Ovary (tissue), 9 donors: ENCODE results near the gene SLC17A9. TPM values are rescaled to one million over a fixed set of nuclear protein-coding genes. Genes with fewer than 3 reads are reported as not detected.

Experiments used
- DNase-seq, 5 donors: peaks; one replicate each; pipeline ENCODE4 v3.0.0-alpha.2; 2019 to 2020
- H3K27ac ChIP-seq, 2 donors: fragments of 200-600 bp; one replicate each; pipeline versions ENCODE4 v1.5.1 to v1.8.0; 2019 to 2022
- H3K27me3 ChIP-seq: fragments of 200-600 bp; one replicate; pipeline ENCODE4 v1.8.0; 2022
- H3K36me3 ChIP-seq: fragments of 200-600 bp; sonication (generic); one replicate; pipeline ENCODE4 v1.5.1; 2019
- H3K4me1 ChIP-seq: one replicate; pipeline ENCODE4 v1.8.1; 2013; ENCODE audit warnings: mild to moderate bottlenecking, moderate library complexity; ENCODE audit not compliant: insufficient read depth
- H3K4me3 ChIP-seq: fragments of 200-600 bp; sonication (generic); one replicate; pipeline ENCODE4 v1.5.1; 2017
- H3K9me3 ChIP-seq, 2 donors: fragments of 200-600 bp in 1 of 2; sonication (generic) in 1 of 2; one replicate each; pipeline versions ENCODE4 v1.5.1 to v1.8.1; 2013 to 2019; ENCODE audit warnings: mild to moderate bottlenecking in 1 of 2, moderate library complexity in 1 of 2
- EP300 ChIP-seq: sonication (generic); formaldehyde crosslinking; IDR thresholded peaks from one replicate; pipeline ENCODE4 v1.6.1; 2017; ENCODE audit warnings: antibody characterized with exemption
- POLR2A ChIP-seq: fragments of 450-650 bp; IDR thresholded peaks from one replicate; pipeline ENCODE4 v1.6.1; 2017; ENCODE audit warnings: antibody characterized with exemption, mild to moderate bottlenecking, moderate library complexity
- WGBS, 3 donors: extraction: QIAGEN DNeasy Blood & Tissue Kit in 1 of 3; methylation state at CpG; one replicate each; pipeline versions ENCODE4 v1.1.5 to v1.1.7; 2013 to 2017; 5-methylcytosine and 5-hydroxymethylcytosine counted together
- intact Hi-C, 4 donors: fragments of 100-400 bp; cut with DNase I; formaldehyde crosslinking; loops; one replicate each; pipeline versions ENCODE4 v1.11.0 to v1.15.1; 2022 to 2023
- polyA plus RNA-seq, 2 donors: library from polyadenylated mRNA; stranded (reverse); fragments of 200-250 nt in 1 of 2; fragments of 350-450 nt in 1 of 2; fragmentation: Illumina TruSeq in 1 of 2; extraction: RNeasy Lipid Tissue Mini Kit (QIAGEN cat#74804) in 1 of 2; gene quantifications; one replicate each; pipeline ENCODE4 v1.2.3, GENCODE V29; 2013 to 2014
- total RNA-seq, 7 donors: library from RNA; depleted of rRNA in 2 of 7; stranded (reverse); fragments of >200 nt in 2 of 7; fragmentation: NEBNext Ultra II Directional in 3 of 7; extraction: Animal tissue kit (Norgen Biotek cat#: 25700) in 3 of 7; gene quantifications; one replicate each; pipeline versions ENCODE4 v1.1.0 to v1.2.4, GENCODE V29; 2016 to 2023
- TF ChIP-seq, protein P1 (sequence below), 3 donors: fragments of 450-650 bp in 2 of 3; fragments of 200-600 bp in 1 of 3; IDR thresholded peaks; one replicate each; pipeline versions ENCODE4 v1.5.1 to v1.8.0; 2016 to 2022; ENCODE audit warnings: antibody characterized with exemption in 3 of 3, mild to moderate bottlenecking in 1 of 3
- donor health status: DM: no; HTN: no; CAD: no; lungs with moderate emphysema.
- donor health status: DM: no; HTN: no; CAD: no.
- donor health status: Bipolar disorder and iron deficiency.
- donor health status: DM: yes; HTN: yes; CAD: no.
- donor health status: DM: no; HTN: no; CAD: no.
- donor health status: DM: yes; HTN: yes; CAD: no.

SLC17A9 gene
- total and polyA plus RNA-seq, 9 donors: 0.68 to 7.7 (median 4.7) TPM

DNA sequence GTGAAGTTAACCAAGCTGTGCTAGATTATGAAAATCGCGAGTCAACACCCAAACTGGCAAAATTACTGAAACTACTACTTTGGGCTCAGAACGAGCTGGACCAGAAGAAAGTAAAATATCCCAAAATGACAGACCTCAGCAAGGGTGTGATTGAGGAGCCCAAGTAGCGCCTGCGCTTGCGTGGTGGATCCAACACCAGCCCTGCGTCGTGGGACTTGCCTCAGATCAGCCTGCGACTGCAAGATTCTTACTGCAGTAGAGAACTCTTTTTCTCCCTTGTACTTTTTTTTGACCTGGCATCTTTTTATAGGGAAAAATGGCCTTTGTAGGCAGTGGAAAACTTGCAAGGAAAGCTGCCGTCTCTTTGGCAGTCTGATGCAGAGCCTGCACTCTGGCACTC, 7.8 kb upstream of the SLC17A9 start:
- Histone ChIP-seq H3K36me3 (no peaks in the 10 kb centered on the region), H3K27me3 (no peaks in the 10 kb centered on the region), H3K9me3 (no peaks in the 10 kb centered on the region), H3K4me3 (no peak overlapping the region), H3K4me1 (peaks cover 10% of the 10 kb centered on the region), H3K27ac (no peak overlapping the region)
- intact Hi-C loops: no loop called here
- TF ChIP-seq POLR2A (no peak), EP300 (no peak)
- TF ChIP-seq, protein P1, sequence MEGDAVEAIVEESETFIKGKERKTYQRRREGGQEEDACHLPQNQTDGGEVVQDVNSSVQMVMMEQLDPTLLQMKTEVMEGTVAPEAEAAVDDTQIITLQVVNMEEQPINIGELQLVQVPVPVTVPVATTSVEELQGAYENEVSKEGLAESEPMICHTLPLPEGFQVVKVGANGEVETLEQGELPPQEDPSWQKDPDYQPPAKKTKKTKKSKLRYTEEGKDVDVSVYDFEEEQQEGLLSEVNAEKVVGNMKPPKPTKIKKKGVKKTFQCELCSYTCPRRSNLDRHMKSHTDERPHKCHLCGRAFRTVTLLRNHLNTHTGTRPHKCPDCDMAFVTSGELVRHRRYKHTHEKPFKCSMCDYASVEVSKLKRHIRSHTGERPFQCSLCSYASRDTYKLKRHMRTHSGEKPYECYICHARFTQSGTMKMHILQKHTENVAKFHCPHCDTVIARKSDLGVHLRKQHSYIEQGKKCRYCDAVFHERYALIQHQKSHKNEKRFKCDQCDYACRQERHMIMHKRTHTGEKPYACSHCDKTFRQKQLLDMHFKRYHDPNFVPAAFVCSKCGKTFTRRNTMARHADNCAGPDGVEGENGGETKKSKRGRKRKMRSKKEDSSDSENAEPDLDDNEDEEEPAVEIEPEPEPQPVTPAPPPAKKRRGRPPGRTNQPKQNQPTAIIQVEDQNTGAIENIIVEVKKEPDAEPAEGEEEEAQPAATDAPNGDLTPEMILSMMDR (IDR thresholded peaks at IDR 0.05): no peak
- DNase-seq: peak in 2 of 5 donors; percentile 12 to 20
- 89 to 90% (median 89%) methylated on average over 10 of the region's 10 CpGs for WGBS, 3 donors

DNA sequence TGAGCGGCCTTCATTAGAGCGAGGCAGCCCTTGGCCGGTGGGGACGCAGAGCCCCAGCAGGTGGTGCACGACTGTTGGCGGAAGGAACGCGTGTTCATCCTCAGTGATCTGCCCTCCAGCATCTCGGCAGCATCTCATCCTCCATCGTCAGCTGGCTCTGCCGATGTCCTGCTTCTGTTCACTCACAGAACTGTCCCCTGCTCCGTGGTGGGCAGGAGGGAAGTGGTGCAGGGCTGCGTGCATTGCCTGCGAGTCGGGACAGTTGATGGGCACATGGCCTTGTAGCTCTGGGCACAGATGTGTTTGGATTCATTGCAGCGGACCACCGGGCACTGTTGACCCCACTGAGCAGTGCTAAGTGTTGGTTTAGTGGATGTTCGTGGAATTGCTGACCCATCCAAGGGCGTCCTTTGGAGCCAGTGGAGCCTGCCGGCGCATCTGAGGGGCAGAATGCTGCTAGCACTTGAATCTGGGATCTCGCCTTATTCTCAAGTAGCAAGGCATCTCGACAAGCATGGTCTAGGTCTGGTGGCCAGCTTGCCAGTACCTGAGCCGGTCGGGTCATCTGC, 6.7 kb upstream of the SLC17A9 start:
- Histone ChIP-seq H3K9me3 (no peaks in the 10 kb centered on the region), H3K36me3 (no peaks in the 10 kb centered on the region), H3K4me1 (peaks cover 9% of the 10 kb centered on the region), H3K27ac (no peak overlapping the region), H3K27me3 (no peaks in the 10 kb centered on the region), H3K4me3 (no peak overlapping the region)
- no peak for TF ChIP-seq EP300
- TF ChIP-seq POLR2A: no peak
- TF ChIP-seq, protein P1 (IDR thresholded peaks at IDR 0.05): no peak
- intact Hi-C loops: no loop called here
- WGBS, 3 donors: 87 to 91% (median 90%) methylated on average over 25 of the region's 25 CpGs
- DNase-seq: peak in 2 of 5 donors; percentile 21 to 28

DNA sequence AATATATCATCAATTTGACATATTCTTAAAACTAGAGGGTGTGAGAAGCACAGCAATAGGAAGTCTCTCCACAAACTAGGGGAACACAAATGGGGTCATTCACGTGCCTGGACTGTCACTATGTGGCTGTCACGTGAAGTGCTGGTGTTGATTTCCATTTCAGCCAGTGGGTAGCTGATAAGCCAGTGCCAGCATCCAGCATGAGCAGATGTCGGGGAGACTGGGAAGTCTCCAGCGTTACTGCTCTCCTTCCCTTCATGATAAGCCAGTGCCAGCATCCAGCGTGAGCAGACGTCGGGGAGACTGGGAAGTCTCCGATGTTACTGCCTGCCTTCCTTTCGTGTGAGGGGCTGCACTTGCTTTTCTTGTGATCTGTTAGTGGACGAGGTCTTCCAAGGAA, 5.6 kb upstream of the SLC17A9 start:
- Histone ChIP-seq H3K27ac (no peak overlapping the region), H3K36me3 (no peaks in the 10 kb centered on the region), H3K4me3 (no peak overlapping the region), H3K27me3 (no peaks in the 10 kb centered on the region), H3K4me1 (peaks cover 5% of the 10 kb centered on the region), H3K9me3 (no peaks in the 10 kb centered on the region)
- intact Hi-C loops: no loop called here
- WGBS, 3 donors: 15 to 28% (median 17%) methylated on average over 10 of the region's 10 CpGs
- peak in 1 of 5 donors; percentile 21 for DNase-seq
- TF ChIP-seq EP300: no peak
- TF ChIP-seq, protein P1 (IDR thresholded peaks at IDR 0.05): no peak
- TF ChIP-seq POLR2A: no peak

DNA sequence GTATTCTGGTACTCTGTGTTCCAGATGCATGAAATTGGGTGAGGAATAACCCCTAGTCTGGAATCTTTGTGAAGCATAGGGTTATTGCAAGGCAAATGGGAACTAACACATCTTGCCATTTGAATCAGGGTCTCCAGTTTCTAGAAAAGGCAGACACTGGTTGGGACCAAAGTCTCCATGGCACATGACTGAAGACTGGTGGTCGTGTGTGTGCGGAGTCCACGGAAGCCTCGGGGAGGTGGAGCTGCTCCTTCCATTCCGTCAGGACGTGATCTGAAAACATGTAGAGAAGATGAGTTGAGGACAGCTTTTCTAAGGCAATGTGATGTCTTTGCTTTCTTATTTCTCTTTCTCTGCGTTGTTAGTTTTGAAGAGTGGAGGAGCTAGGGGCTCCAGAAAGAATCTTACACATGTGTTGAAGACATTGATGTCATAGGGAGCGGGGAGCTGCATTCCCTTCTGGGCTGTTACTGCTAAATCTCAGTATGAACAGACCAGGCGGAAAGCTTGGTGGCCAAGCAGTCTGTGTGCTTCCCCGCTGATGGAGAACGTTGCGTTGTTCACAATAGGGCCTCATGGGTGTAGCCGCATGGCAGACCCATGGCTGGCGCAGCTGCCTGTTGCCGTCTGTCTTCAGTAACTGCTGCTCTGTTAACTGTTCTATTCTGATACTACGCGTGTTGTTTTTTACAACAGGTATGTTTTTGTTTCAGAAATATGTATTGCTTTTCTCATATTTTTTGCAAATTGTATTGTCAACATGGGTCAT, 4.8 kb upstream of the SLC17A9 start:
- Histone ChIP-seq H3K36me3 (no peaks in the 10 kb centered on the region), H3K4me1 (peaks cover 11% of the 10 kb centered on the region), H3K27ac (no peak overlapping the region), H3K9me3 (no peaks in the 10 kb centered on the region), H3K4me3 (no peak overlapping the region), H3K27me3 (no peaks in the 10 kb centered on the region)
- peak in 1 of 5 donors; percentile 6 for DNase-seq
- TF ChIP-seq POLR2A (no peak), EP300 (no peak)
- TF ChIP-seq, protein P1 (IDR thresholded peaks at IDR 0.05): no peak
- intact Hi-C loops: no loop called here
- 89 to 95% (median 92%) methylated on average over 17 of the region's 17 CpGs for WGBS, 3 donors
